GM18498 (cell line): ENCODE measurements around the gene UNC5B.

Source experiments
- ATAC-seq: cut with Tn5 transposase; IDR thresholded peaks from one replicate; pipeline ENCODE4 v1.9.1; 2021; ENCODE audit warnings: mild to moderate bottlenecking, moderate library complexity; ENCODE audit not compliant: unreplicated experiment

The UNC5B gene

DNA sequence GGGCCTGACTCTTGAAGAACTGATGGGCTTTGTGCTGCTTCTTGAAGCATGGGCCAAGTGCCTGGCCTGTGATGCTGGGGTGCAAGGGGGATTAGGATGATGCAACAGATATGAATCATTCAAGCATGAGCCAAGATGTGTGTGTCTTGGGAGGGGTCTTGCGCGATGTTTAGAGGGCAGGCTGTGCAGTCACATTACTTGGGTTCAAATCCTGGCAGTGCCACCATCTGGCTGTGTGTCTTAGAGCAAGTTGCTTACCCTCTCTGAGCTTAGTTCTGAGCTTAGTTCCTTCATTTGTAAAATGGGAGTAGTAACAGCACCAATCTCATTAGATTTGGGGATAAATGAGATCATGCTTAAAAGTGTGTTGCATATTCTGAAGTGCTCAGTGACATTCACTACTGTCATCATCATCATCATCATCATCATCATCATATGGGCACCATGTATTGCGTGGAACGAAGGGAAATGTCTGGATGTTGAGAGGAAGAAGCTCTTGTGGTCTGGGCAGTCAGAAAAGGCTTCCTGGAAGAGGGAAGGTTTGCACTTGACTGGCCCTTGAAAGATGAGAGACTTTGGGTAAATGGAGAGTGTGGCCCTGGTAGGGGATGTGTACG lies 9.3 kb downstream of the UNC5B start:
- ATAC-seq, result no peak

DNA sequence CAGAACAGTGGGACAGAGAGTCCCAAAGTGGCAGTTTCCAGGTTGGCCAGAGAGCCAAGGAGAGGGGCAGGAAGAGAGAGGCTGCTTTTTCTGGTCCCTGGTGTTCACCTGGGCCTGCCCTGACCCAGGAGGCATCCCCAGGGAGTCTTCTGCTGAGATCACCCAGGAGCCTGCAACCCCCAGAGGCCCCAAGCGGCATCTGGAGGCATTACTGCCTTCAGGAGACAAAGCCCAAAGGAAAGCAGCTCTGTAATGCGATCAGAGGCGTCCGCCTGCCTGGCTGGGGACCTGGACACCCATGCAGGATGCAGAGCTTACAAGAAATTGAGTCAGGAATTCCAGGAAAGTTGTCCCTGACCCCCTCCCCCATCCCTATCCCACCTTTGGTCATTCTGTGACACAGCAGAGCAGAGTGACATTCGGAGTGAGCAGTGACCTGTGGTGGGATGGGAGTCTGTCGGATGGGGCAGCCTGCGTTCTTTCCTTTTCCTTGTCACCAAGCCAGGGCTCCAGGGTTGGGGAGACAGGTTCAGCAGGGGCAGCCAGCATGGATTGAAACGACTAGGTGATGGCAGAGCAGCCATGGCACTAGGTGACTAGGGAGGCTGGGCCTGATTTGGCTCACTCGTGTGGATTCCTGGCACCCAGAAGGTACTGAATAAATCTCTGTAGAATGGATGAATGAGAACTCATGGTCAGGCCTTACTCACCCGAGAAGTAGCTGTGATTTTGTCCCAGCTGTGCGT lies 10.4 kb downstream of the UNC5B start:
- ATAC-seq, result no peak

GRCh38 chr10:71223347-71224058 lies 11.1 kb downstream of the UNC5B start:
- ATAC-seq, result no peak

GRCh38 chr10:71225291-71226058 lies 13.1 kb downstream of the UNC5B start:
- ATAC-seq, result no peak

DNA sequence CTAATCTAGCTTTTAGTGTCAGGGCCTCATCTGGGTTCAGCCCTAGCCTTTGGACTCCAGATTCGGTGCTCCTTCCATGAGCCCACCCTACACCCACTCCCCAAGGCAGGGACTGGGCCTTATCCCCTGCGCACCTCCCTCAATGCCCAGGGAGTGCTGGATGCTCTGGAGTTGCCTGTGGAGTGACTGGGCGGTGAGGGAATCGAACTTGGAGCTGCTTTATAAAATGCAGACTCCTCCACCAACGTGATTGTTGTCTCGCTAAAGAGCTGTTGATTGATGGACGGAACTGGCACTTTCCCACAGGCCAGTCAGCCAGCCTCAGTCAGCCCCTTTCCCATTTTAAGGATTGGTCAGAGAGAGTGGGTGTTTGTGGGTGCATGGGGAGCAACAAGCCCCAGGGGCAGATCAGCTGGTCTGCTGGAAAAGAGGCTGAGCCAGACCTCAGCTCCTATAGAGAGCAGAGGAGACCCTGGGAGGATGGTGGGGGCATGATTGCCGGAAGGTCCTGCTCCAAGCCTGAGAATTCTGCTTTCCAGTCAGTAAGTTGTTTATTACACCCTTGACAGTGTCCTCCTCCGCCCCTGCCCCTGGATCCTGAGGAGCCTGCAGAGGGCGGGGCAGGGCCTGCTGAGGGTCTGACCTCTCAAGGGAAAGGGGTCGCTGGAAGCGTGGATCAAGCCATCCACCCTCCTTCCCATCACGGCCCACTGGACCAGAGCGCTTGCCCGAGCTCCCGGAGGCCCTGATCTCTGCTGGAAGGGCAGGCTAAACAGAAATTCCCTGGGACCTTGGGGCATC lies 16.7 kb downstream of the UNC5B start:
- ATAC-seq, result no peak

DNA sequence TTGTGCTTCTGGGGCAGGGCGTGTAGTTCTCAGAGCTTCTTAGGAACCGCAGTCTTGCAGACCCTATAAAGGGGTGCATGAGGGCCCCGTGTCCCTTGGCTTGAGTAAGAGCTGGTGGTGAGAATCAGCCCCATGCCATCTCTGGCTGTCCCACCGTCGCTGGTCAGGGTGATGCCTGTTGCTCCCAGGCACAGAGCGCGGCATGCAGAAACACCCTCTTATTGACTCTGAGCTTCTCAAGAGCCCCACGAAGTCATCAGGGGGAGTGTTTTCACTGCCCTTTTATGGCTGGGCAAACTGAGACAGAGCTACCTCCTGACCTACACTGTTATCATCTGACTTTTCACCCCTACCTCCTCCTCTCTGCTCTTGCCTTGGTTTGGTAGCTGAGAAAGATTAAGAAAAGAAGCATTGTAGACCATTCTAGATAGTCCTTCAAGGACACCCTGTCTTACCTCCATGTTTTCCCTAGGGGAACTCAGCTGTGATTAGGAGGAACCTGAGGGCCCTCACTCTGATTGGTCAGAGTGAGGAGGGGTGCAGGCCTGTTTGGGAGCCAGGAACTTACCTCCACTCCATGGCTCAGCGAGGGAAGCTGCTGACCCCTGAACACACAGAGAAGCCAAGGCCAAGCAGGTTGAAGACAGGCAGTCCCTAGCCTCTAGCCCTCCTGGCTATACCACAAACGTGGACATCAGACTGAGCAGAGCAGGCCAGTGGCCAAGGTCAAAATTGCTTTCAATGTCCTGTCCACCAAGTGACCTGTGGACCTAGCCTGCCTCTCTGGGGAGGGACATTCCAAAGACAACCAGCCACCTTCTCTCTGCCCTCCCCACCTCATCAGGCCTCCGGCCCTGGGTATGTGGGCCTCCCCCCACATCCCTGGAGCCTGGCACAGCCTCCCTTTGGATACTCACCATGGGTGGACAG lies 17.6 kb downstream of the UNC5B start:
- ATAC-seq, result no peak

- ATAC-seq, result no peak
These were observed 18.3 kb downstream of the UNC5B start for GRCh38 chr10:71230656-71231025.

DNA sequence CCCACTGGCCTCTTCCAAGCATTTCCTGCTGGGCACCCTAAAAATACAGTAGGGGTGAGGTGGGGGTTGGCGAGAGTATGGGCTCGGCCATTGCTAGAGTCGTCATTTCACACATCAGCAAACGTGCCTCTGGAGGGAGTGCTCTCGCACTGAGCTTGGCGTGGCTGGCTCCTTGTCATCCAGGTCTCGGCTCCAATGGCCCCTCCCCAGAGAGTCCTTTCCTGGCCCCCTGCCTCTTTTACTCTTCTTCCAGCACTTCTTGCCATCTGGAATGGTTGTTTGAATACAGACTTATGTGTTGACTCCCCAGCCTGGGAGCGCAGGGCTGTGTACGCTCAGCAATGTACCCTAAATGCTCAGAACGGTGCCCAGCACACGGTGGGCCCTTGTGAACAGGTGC lies 18.8 kb downstream of the UNC5B start:
- no peak for ATAC-seq

DNA sequence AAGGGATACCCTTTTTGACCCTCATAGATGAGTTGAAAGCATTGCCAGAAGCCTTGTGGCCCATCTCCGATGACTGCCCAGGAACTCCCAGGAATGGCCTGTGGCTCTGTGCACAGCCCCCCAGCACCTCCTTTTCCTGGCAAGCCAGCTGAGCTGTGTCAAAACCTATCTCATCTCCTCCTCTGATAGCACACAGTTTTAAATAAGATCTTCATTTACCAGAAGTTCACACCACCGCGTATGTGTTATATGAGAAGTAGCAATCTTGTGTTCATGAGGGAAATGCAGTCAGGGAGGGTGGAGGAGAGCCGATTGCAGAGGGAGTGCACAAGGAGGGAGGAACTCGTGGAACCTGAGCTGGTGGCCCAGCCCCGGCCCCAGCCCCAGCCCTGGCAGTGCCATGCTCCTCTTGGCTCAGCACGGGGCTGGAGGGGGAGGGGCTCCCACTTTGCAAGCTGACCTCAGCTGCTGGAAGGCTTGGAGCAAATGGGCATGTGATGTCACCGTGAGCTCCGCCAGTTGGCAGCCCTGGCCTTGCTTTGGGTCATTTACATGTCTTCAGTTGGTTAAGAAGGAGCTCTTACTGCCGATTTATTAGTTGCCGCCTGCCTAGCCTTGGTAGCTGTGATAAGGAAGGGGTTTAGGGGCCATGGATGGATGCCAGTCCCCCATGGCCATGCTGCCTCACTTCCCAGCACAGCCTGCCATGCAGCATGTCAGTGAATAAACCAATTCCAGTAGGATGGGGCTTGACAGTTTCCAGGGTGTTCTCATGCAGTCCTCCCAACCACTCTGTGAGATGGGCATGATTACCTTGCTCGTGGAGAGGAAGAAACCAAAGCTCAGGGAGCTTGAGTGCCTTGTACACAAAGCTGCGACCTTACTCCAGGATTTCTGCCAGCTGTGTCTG lies 20.0 kb downstream of the UNC5B start:
- ATAC-seq, result no peak

- ATAC-seq, result no peak
These were observed 21.1 kb downstream of the UNC5B start for GRCh38 chr10:71233482-71233892.

- ATAC-seq, result no peak
These were observed 21.9 kb downstream of the UNC5B start for GRCh38 chr10:71234004-71234894.

DNA sequence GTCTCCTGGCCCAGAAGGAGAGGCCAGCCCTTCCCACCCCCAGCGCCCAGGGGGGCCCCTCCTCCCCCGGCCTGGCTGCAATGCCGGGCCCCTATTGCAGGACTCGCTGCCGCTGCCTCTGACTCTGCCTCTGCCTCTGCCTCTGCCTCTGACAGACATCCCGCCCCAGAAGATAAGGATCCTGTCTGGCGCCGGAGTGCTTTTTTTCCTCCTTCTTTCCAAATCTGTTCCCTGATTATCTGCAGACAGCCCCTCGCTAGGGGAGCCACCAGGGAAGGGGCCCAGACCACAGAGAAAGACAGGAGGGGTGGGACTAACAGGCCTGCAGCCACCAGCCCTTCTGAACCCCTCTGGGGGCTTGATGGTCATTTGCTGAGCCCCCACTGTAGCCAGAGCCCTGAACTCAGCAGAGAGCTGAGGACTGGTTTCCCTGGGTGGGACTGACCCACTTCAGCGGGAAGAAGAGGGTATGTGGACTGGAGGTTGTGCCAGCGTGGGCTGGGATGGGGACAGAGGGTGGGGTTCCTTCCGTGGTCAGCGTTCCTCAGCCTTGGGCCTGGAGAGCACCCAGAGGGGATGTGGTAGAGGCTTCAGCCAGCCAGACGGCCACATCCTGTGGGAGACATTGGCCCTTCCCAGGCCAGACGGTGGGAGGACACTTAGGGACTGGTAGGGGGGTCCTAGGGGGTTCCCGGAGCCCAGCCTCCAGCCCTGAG lies 22.8 kb downstream of the UNC5B start:
- no peak for ATAC-seq

GRCh38 chr10:71235808-71236207 lies 23.4 kb downstream of the UNC5B start:
- ATAC-seq, result no peak

DNA sequence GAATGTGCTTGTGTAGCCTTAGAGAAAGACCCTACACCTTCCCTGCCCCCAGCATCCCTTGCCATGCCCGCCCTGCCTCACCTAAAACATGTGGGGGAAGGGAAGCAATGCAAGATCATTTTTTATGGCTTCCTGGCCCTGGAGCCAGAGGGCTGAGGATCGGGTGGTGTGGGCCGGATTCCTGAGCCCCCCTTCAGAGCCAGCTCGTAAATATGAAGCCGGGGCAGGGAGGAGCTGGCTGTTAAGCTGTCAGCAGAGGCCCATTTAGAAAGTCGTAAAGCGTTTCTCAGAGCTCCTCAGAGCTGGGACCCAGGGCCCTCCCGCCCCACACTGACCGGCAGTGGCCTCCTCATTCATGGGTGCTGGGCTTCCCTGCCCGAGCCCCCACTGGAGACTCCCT lies 23.9 kb downstream of the UNC5B start:
- ATAC-seq, result no peak

DNA sequence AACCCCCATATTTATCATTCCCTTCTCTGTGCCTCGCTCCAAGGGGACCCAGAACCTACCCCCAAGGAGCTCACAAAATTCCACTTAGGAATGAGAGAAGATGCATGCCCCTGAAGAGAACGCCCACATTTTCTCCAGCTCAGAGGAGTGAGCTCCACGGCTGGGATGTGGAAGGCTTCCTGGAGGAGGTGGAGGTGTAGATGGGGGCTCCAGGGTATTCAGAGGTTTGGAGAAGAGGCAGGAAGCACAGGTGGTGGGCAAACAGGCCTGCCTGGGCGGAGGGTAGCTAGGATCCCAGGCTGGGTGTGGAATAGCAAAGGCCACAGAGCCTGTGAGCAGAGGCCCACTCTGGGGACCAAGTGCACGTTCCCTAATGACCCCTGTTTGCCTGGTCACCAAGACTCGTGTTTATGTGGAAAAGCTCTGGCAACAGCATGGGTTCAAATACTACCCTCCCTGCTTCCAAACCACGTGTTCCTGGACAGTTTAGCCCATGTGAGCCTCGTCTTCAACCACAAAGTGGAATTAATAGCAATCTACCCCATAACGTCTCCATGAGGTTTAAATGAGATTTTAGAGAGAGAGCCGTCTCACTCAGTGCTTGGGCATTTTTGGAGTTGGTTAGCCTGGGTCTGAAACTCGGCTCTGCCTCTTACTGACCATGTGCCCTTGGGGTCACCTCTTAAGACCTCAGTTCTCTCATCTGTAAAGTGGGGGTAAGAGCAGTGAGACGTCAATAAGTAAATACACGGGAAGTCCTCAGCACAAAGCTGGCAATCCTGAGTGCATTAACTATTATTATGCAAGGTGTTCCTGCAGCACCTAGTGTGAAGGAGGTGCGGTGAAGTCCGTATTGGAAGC lies 24.7 kb downstream of the UNC5B start:
- no peak for ATAC-seq
